ENCODE results near the gene GET4. TPM values are rescaled to one million over a fixed set of nuclear protein-coding genes. Genes with fewer than 3 reads are reported as not detected.

Gene GET4
- total RNA-seq, 1 experiment from 2014 or later: 90.9 TPM

DNA sequence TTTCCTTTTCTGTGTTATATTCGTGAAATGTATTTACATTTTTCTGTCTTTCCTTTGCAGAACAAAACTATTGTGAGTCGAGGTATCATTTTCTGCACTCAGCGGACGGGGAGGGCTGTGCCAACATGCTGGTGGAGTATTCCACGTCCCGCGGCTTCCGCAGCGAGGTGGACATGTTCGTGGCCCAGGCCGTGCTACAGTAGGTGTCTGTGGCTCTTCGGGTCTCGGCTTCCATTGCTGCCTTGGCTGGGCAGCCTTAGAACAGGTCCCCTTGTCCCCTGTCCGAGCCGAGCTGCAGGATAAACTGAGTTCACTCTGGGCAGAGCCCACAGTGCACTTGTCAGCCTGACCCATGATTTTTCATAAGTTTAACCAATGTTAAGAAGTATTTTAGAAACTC is 14.5 kb downstream of the GET4 start:
- intact Hi-C loops (cut with micrococcal nuclease; ENCODE audit: unreplicated experiment): no loop called here
- Histone ChIP-seq H3K27ac (ENCODE audit: low read length) (no peak overlapping the region), H3K4me1 (ENCODE audit: control insufficient read depth, insufficient read depth, low read length) (no peaks in the 10 kb centered on the region), H3K9me3 (ENCODE audit: control insufficient read depth, insufficient read depth, low read depth, low read length) (no peaks in the 10 kb centered on the region), H3K27me3 (ENCODE audit: control insufficient read depth, insufficient read depth, low read length) (no peaks in the 10 kb centered on the region), H3K36me3 (ENCODE audit: control insufficient read depth, insufficient read depth, low read length) (no peaks in the 10 kb centered on the region; the same call in 1 of the 2 replicates), H3K4me3 (ENCODE audit: low read depth in 2 of 2, low read length in 2 of 2) (no peak overlapping the region)
- in situ Hi-C loops (cut with HindIII; ENCODE audit: low pct_unique_long_range_greater_than_20kb, low sequenced_read_pairs): no loop called here
- ChIA-PET CTCF (no interaction called here), POLR2A (interaction anchor here (0.6 kb wide), 1 partner anchor 248 kb away, joined by 4 read pairs; no protein-coding TSS in a partner anchor)
- DNase-seq (ENCODE audit: low read depth, low spot score) (no peak), ATAC-seq (no peak)
- BruUV-seq (replicated peaks): no TSS peak
- TF ChIP-seq, protein P1, sequence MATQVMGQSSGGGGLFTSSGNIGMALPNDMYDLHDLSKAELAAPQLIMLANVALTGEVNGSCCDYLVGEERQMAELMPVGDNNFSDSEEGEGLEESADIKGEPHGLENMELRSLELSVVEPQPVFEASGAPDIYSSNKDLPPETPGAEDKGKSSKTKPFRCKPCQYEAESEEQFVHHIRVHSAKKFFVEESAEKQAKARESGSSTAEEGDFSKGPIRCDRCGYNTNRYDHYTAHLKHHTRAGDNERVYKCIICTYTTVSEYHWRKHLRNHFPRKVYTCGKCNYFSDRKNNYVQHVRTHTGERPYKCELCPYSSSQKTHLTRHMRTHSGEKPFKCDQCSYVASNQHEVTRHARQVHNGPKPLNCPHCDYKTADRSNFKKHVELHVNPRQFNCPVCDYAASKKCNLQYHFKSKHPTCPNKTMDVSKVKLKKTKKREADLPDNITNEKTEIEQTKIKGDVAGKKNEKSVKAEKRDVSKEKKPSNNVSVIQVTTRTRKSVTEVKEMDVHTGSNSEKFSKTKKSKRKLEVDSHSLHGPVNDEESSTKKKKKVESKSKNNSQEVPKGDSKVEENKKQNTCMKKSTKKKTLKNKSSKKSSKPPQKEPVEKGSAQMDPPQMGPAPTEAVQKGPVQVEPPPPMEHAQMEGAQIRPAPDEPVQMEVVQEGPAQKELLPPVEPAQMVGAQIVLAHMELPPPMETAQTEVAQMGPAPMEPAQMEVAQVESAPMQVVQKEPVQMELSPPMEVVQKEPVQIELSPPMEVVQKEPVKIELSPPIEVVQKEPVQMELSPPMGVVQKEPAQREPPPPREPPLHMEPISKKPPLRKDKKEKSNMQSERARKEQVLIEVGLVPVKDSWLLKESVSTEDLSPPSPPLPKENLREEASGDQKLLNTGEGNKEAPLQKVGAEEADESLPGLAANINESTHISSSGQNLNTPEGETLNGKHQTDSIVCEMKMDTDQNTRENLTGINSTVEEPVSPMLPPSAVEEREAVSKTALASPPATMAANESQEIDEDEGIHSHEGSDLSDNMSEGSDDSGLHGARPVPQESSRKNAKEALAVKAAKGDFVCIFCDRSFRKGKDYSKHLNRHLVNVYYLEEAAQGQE (IDR thresholded peaks at IDR 0.05; ENCODE audit: insufficient read depth in 1 of 2, low read depth in 2 of 2, low read length in 1 of 2): no peak
- no peak for TF ChIP-seq SIN3A (IDR thresholded peaks at IDR 0.05; ENCODE audit: borderline replicate concordance, insufficient read depth, low read depth, low read length)
- TF ChIP-seq, protein P2, sequence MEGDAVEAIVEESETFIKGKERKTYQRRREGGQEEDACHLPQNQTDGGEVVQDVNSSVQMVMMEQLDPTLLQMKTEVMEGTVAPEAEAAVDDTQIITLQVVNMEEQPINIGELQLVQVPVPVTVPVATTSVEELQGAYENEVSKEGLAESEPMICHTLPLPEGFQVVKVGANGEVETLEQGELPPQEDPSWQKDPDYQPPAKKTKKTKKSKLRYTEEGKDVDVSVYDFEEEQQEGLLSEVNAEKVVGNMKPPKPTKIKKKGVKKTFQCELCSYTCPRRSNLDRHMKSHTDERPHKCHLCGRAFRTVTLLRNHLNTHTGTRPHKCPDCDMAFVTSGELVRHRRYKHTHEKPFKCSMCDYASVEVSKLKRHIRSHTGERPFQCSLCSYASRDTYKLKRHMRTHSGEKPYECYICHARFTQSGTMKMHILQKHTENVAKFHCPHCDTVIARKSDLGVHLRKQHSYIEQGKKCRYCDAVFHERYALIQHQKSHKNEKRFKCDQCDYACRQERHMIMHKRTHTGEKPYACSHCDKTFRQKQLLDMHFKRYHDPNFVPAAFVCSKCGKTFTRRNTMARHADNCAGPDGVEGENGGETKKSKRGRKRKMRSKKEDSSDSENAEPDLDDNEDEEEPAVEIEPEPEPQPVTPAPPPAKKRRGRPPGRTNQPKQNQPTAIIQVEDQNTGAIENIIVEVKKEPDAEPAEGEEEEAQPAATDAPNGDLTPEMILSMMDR (IDR thresholded peaks at IDR 0.05): no peak
- no peak for TF ChIP-seq TCF7L2 (IDR thresholded peaks at IDR 0.05; ENCODE audit: low read depth, low read length)
- TF ChIP-seq POLR2AphosphoS5 (IDR thresholded peaks at IDR 0.05; ENCODE audit: low read depth, low read length): no peak

DNA sequence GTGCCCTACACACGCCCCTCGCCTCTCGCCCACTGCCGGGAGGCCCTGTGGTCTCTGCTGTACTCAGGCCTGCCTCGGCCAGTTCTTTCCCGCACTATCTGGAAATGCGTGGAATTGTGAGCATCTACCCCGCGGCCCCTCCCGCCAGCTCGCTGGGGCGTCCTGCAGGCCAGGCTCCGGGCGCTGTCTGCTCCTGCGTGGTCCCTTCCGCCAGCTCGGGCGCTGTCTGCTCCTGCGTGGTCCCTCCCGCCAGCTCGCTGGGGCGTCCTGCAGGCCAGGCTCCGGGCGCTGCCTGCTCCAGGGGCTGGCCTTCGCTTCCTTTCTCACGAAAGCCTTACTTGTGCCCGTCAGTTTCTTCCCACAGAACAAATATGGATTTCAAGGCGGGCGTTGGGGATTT is 14.9 kb downstream of the GET4 start:
- BruUV-seq (replicated peaks): no TSS peak
- H3K4me1 ChIP-seq (ENCODE audit: control insufficient read depth, insufficient read depth, low read length): no peaks in the 10 kb centered on the region
- intact Hi-C loops (cut with micrococcal nuclease; ENCODE audit: unreplicated experiment) (no loop called here), in situ Hi-C loops (cut with HindIII; ENCODE audit: low pct_unique_long_range_greater_than_20kb, low sequenced_read_pairs) (no loop called here)
- H3K36me3 ChIP-seq (ENCODE audit: control insufficient read depth, insufficient read depth, low read length): peaks cover 3% of the 10 kb centered on the region; the same call in 1 of the 2 replicates
- H3K27me3 ChIP-seq (ENCODE audit: control insufficient read depth, insufficient read depth, low read length): no peaks in the 10 kb centered on the region
- ATAC-seq: no peak
- TF ChIP-seq, protein P1 (IDR thresholded peaks at IDR 0.05; ENCODE audit: insufficient read depth in 1 of 2, low read depth in 2 of 2, low read length in 1 of 2): no peak
- TF ChIP-seq TCF7L2 (IDR thresholded peaks at IDR 0.05; ENCODE audit: low read depth, low read length): no peak
- no peak for TF ChIP-seq POLR2AphosphoS5 (IDR thresholded peaks at IDR 0.05; ENCODE audit: low read depth, low read length)
- TF ChIP-seq, protein P2 (IDR thresholded peaks at IDR 0.05): no peak
- TF ChIP-seq SIN3A (IDR thresholded peaks at IDR 0.05; ENCODE audit: borderline replicate concordance, insufficient read depth, low read depth, low read length): no peak
- H3K9me3 ChIP-seq (ENCODE audit: control insufficient read depth, insufficient read depth, low read depth, low read length): no peaks in the 10 kb centered on the region
- no peak for DNase-seq (ENCODE audit: low read depth, low spot score)
- H3K27ac ChIP-seq (ENCODE audit: low read length): no peak overlapping the region
- H3K4me3 ChIP-seq (ENCODE audit: low read depth in 2 of 2, low read length in 2 of 2): no peak overlapping the region
- ChIA-PET POLR2A (interaction anchor here (0.6 kb wide), 1 partner anchor 247 kb away, joined by 4 read pairs; no protein-coding TSS in a partner anchor), CTCF (no interaction called here)

All from Panc1 (cell line).